ENCODE measurements around the gene MYO3B.

Gene MYO3B

GRCh38 chr2:170576296-170576695, 398.3 kb downstream of the MYO3B start:
- TF ChIP-seq FOXP2 (optimal IDR thresholded peaks at IDR 0.05; ENCODE audit: borderline replicate concordance, extremely low read depth, extremely low read length, insufficient read depth) (no peak), TAF1 (IDR thresholded peaks at IDR 0.05; ENCODE audit: borderline replicate concordance, insufficient read depth, low read length) (no peak), SIN3A (IDR thresholded peaks at IDR 0.05; ENCODE audit: borderline replicate concordance, insufficient read depth, low read length) (no peak), REST (IDR thresholded peaks at IDR 0.05; ENCODE audit: insufficient read depth in 1 of 2, low read depth in 2 of 2, low read length in 2 of 2) (no peak), POLR2AphosphoS5 (IDR thresholded peaks at IDR 0.05; ENCODE audit: low read depth, low read length) (no peak)

DNA sequence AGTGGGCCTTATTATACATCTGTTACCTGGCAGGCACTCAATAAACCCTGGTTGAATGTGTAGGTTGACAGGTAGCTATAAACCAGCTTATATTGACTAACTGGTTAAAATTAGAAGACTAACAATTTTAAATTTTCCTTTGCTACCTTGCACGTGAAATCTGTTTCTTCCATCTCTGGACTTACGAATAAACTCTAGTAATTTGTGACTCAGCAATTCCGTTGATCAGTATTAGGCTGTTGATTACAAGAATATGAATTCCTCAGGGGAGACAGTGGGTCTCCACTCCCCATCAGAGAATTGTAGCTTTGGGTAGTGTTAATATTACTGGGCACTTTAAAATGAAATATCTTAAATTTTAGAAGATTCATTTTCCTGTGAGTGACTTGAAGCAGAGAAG, 399.4 kb downstream of the MYO3B start:
- TF ChIP-seq POLR2AphosphoS5 (IDR thresholded peaks at IDR 0.05; ENCODE audit: low read depth, low read length) (no peak), FOXP2 (optimal IDR thresholded peaks at IDR 0.05; ENCODE audit: borderline replicate concordance, extremely low read depth, extremely low read length, insufficient read depth) (no peak), SIN3A (IDR thresholded peaks at IDR 0.05; ENCODE audit: borderline replicate concordance, insufficient read depth, low read length) (no peak), REST (IDR thresholded peaks at IDR 0.05; ENCODE audit: insufficient read depth in 1 of 2, low read depth in 2 of 2, low read length in 2 of 2) (no peak), TAF1 (IDR thresholded peaks at IDR 0.05; ENCODE audit: borderline replicate concordance, insufficient read depth, low read length) (no peak)

DNA sequence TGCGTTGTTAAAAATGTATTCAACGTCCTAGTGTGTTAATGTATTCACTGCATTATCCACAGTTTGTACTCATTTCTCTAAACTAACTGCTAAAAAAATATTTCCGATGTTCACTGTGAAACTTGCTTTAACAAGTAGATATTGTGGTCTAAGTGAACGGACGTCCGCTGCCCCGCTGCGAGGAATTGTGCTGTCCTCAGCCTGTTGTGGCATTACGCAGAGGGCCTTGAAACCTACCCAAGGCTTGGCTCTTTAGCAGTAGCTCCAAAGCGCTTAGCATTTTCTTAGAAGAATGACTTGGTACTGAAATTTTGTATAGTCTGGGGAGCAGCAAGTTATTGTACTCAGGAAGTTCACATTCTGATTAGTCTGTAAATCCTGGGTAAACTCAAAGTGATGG, 400.7 kb downstream of the MYO3B start:
- no peak for TF ChIP-seq FOXP2 (optimal IDR thresholded peaks at IDR 0.05; ENCODE audit: borderline replicate concordance, extremely low read depth, extremely low read length, insufficient read depth)

- TF ChIP-seq FOXP2 (optimal IDR thresholded peaks at IDR 0.05; ENCODE audit: borderline replicate concordance, extremely low read depth, extremely low read length, insufficient read depth) (no peak), SIN3A (IDR thresholded peaks at IDR 0.05; ENCODE audit: borderline replicate concordance, insufficient read depth, low read length) (no peak), POLR2AphosphoS5 (IDR thresholded peaks at IDR 0.05; ENCODE audit: low read depth, low read length) (no peak), REST (IDR thresholded peaks at IDR 0.05; ENCODE audit: insufficient read depth in 1 of 2, low read depth in 2 of 2, low read length in 2 of 2) (no peak)
These were observed 401.6 kb downstream of the MYO3B start for GRCh38 chr2:170579511-170579910.

DNA sequence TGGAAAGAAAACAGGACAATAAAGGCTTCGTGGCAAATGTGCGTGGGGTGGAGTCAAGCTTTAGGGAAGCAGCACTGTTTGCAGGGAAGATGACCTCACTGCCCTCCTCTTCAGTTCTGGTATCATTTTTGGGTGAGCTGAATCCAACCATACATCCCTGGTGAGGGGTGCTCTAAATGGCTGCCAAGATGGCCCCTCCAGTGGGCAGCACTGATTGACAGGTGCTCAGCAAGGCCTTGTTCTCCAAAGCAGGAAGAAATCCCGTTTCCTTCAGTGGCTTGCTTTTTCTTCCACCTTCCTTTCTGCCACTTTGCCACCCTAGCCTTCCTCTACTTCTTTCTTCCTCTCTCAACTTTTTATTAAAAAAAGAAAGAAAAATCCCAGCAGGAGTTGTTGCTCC, 404.4 kb downstream of the MYO3B start:
- TF ChIP-seq REST (IDR thresholded peaks at IDR 0.05; ENCODE audit: insufficient read depth in 1 of 2, low read depth in 2 of 2, low read length in 2 of 2) (no peak), SIN3A (IDR thresholded peaks at IDR 0.05; ENCODE audit: borderline replicate concordance, insufficient read depth, low read length) (no peak), TAF1 (IDR thresholded peaks at IDR 0.05; ENCODE audit: borderline replicate concordance, insufficient read depth, low read length) (no peak), FOXP2 (optimal IDR thresholded peaks at IDR 0.05; ENCODE audit: borderline replicate concordance, extremely low read depth, extremely low read length, insufficient read depth) (no peak), POLR2AphosphoS5 (IDR thresholded peaks at IDR 0.05; ENCODE audit: low read depth, low read length) (no peak)
